Measurements from ENCODE around the gene FAM20C. TPM values are rescaled to one million over a fixed set of nuclear protein-coding genes. Genes with fewer than 3 reads are reported as not detected.

FAM20C gene
- total RNA-seq, 4 donors from 2014 or later: 46.5 to 79.2 (median 69.8) TPM

DNA sequence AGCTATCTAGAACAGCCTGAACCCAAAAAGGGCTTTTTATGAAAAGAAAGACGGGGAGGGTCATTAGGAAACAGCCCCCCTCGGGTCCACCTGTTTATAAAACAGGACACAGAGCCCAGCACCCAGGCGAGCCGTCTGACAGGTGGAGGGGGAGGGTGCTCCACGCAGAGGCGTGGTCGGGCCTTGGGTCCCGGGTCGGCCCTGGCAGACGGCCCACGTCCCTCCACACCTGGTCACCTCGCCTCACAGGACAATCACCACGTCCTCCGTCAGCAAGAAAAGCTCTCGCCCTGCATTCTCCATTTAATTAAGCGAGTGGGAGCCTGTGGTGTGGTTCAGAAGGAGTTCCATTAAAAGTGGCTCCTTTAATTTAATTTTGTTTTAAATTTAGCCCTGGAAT, 55.3 kb downstream of the FAM20C start:
- Histone ChIP-seq H3K27ac (replicated peaks in 1 of 4) (no peak overlapping the region), H3K9me3 (no peaks in the 10 kb centered on the region), H3K4me1 (peaks cover 0 to 20% (median 10%) of the 10 kb centered on the region in 4 donors), H3K4me3 (no peak overlapping the region), H3K36me3 (peaks cover 40 to 86% (median 80%) of the 10 kb centered on the region in 4 donors), H3K27me3 (no peaks in the 10 kb centered on the region)
- intact Hi-C loops (cut with DNase I): no loop called here
- WGBS: 75% methylated on average over 14 of the region's 16 CpGs
- DNase-seq (ENCODE audit: extremely low spot score): no peak
- TF ChIP-seq POLR2A (IDR thresholded peaks at IDR 0.05; ENCODE audit: low read depth): no peak
- TF ChIP-seq POLR2AphosphoS5 (IDR thresholded peaks at IDR 0.05): no peak
- TF ChIP-seq, protein P1, sequence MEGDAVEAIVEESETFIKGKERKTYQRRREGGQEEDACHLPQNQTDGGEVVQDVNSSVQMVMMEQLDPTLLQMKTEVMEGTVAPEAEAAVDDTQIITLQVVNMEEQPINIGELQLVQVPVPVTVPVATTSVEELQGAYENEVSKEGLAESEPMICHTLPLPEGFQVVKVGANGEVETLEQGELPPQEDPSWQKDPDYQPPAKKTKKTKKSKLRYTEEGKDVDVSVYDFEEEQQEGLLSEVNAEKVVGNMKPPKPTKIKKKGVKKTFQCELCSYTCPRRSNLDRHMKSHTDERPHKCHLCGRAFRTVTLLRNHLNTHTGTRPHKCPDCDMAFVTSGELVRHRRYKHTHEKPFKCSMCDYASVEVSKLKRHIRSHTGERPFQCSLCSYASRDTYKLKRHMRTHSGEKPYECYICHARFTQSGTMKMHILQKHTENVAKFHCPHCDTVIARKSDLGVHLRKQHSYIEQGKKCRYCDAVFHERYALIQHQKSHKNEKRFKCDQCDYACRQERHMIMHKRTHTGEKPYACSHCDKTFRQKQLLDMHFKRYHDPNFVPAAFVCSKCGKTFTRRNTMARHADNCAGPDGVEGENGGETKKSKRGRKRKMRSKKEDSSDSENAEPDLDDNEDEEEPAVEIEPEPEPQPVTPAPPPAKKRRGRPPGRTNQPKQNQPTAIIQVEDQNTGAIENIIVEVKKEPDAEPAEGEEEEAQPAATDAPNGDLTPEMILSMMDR (IDR thresholded peaks at IDR 0.05): no peak
- no peak for TF ChIP-seq EP300 (IDR thresholded peaks at IDR 0.05)

DNA sequence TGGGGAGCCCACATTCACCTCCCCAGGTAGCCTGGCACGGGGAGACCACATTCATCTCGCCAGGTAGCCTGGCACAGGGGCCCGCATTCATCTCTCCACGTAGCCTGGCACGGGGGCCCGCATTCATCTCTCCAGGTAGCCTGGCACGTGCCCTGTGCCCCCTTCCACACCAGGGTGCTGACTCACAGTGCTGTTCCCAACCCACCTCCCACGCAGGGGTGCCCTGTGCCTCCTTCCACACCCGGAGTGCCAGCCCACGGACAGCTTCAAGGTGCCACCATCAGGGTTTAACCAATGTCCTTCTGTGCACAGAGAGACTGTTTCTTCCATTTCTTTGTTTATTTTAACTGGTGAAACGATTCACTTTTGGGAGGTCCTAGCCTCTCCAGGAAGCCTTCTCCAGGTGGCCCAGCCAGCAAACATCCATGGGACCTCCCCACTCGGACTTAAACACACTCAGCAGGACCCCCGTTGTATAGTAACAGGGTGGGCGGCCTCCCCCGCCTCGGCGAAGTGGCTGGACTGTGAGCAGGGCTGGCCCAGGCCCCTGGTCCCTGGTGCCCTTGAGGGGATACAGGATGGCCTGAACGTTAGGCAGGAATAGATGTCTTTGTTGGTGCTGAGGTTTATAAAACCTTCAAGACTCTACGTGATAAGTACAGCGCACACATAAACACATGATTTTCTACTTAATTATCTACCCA, 56.5 kb downstream of the FAM20C start:
- H3K4me3 ChIP-seq: no peak overlapping the region
- intact Hi-C loops (cut with DNase I): no loop called here
- H3K4me1 ChIP-seq: peaks cover 0 to 20% (median 10%) of the 10 kb centered on the region in 4 donors
- no peak for DNase-seq (ENCODE audit: extremely low spot score)
- H3K9me3 ChIP-seq: no peaks in the 10 kb centered on the region
- H3K36me3 ChIP-seq: peaks cover 46 to 97% (median 91%) of the 10 kb centered on the region in 4 donors
- no peak overlapping the region for H3K27ac ChIP-seq (replicated peaks in 1 of 4)
- 86% methylated on average over 19 of the region's 20 CpGs for WGBS
- no peaks in the 10 kb centered on the region for H3K27me3 ChIP-seq
- no peak for TF ChIP-seq EP300 (IDR thresholded peaks at IDR 0.05)
- TF ChIP-seq POLR2A (IDR thresholded peaks at IDR 0.05; ENCODE audit: low read depth): no peak
- TF ChIP-seq POLR2AphosphoS5 (IDR thresholded peaks at IDR 0.05): no peak
- TF ChIP-seq, protein P1 (IDR thresholded peaks at IDR 0.05): no peak

DNA sequence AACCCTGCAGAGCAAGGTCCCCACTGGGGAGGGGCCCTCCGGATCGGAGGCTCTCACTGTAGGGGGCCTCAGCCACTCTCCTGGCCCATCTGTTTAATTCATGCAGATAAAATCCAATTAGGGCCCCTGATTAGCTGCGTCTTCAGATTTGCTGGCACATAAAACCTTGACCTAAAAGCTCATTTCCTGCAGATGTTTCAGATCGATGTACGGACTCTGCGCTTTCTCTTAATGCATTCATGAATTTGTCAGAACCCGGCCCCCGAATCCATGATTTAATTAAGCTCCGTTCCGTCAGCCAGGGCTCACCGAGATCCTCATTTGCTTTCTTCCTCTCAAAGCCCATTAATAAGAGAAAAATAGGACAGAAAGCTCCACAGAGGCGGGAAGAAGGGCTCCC, 57.6 kb downstream of the FAM20C start:
- H3K27me3 ChIP-seq: no peaks in the 10 kb centered on the region
- DNase-seq (ENCODE audit: extremely low spot score): no peak
- H3K4me1 ChIP-seq: peaks cover 0 to 9% (median 3%) of the 10 kb centered on the region in 4 donors
- WGBS: 80% methylated on average over 12 of the region's 12 CpGs
- no peak overlapping the region for H3K4me3 ChIP-seq
- TF ChIP-seq, protein P1 (IDR thresholded peaks at IDR 0.05): no peak
- TF ChIP-seq EP300 (IDR thresholded peaks at IDR 0.05): no peak
- TF ChIP-seq POLR2A (IDR thresholded peaks at IDR 0.05; ENCODE audit: low read depth): no peak
- TF ChIP-seq POLR2AphosphoS5 (IDR thresholded peaks at IDR 0.05): no peak
- H3K36me3 ChIP-seq: peaks cover 57 to 100% (median 97%) of the 10 kb centered on the region in 4 donors
- no peak overlapping the region for H3K27ac ChIP-seq (replicated peaks in 1 of 4)
- intact Hi-C loops (cut with DNase I): no loop called here
- H3K9me3 ChIP-seq: no peaks in the 10 kb centered on the region

DNA sequence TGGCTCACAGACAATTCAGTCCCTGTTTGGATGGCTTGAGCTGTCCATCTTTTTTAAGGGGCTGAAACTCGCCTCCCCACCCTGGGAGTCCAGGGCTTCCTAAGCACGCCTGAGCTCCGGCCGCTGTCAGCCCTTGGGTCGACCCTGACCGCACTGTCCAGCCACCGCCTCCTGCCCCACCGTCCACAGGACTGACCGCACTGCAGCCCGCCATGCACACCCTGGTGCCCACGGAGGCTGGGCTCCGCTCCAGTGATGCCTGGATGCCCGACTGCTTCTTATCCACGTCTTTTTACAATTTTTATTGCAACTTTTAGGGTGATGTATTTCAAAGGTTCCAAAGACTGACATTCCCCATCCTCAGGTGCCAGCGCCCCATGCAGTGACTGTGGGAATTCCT, 58.2 kb downstream of the FAM20C start:
- H3K27ac ChIP-seq (replicated peaks in 1 of 4): no peak overlapping the region
- intact Hi-C loops (cut with DNase I): no loop called here
- H3K36me3 ChIP-seq: peaks cover 59 to 100% (median 97%) of the 10 kb centered on the region in 4 donors
- no peaks in the 10 kb centered on the region for H3K27me3 ChIP-seq
- DNase-seq (ENCODE audit: extremely low spot score): no peak
- no peaks in the 10 kb centered on the region for H3K9me3 ChIP-seq
- TF ChIP-seq EP300 (IDR thresholded peaks at IDR 0.05) (no peak), POLR2AphosphoS5 (IDR thresholded peaks at IDR 0.05) (no peak), POLR2A (IDR thresholded peaks at IDR 0.05; ENCODE audit: low read depth) (no peak)
- TF ChIP-seq, protein P1 (IDR thresholded peaks at IDR 0.05): no peak
- 90% methylated on average over 15 of the region's 15 CpGs for WGBS
- peaks cover 0 to 3% (median 0%) of the 10 kb centered on the region in 4 donors for H3K4me1 ChIP-seq
- H3K4me3 ChIP-seq: no peak overlapping the region
